Hair follicle dermal papilla cell (primary cell): ENCODE measurements around the gene LCE1C. TPM values are rescaled to one million over a fixed set of nuclear protein-coding genes. Genes with fewer than 3 reads are reported as not detected.

Source experiments
- total RNA-seq: library from RNA; depleted of rRNA; stranded (reverse); fragments of >200 nt; gene quantifications from 2 replicates; pipeline ENCODE4 v1.2.3, GENCODE V29; 2012

Gene LCE1C
- not detected in 2 replicates for total RNA-seq

DNA sequence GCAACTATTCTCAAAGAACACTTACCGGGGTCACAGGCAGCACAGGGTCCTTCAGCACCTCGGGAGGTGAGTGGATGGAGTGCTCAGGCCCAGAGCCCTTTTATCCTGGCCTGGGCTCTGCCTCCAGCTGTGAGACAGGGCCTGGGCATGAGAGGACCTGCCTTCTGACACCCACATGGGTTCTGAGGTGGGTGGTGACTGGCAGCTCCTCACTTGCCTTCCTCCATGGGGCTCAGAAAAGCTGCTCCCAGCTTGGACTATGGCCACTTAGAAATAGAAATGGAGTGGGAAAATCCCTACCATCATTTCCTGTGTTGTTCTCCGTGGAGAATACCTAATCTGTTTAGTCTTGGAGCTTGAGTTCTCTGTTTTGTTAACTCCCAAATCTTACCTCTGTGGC, at the start of gene LCE1C:
Gene LCE1C, minus strand, starts transcription at position 76 of the 400 bp plus-strand sequence. CDS start 1,173 bp downstream, outside the sequence.

GRCh38 chr1:152842556-152842955, 36.1 kb upstream of the LCE1C start, which contains the start of gene LCE6A:
LCE6A (plus strand) TSS chr1:152842856; CDS start chr1:152843521, 665 bp downstream.

GRCh38 chr1:152827173-152827572, 20.7 kb upstream of the LCE1C start, which contains the start of gene LCE1A:
LCE1A (plus strand) TSS chr1:152827473; CDS start chr1:152827473, 0 bp downstream.

GRCh38 chr1:152811671-152812070, 5.2 kb upstream of the LCE1C start, which contains the start of gene LCE1B:
LCE1B (plus strand) TSS chr1:152811971; CDS start chr1:152812447, 476 bp downstream.

DNA sequence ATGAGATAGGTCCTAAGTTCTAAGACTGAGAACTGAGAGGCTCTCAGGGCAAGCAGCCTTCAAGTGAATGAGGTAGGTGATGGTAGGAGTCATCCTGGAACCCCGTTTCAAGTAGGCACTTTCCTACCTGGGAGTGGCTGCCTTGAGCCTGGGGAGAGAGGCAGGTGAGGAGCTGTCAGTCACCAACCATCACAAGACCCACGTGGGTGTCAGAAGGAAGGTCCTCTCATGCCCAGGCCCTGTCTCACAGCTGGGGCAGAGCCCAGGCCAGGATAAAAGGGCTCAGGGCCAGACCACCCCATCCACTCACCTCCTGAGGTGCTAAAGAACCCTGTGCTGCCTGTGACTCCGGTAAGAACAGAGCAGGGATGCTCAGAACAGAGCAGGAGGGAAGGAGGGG, 10.0 kb downstream of the LCE1C start, which contains the start of gene LCE1D:
Gene LCE1D, plus strand, starts transcription at position 301 of the 400 bp plus-strand sequence. CDS start 1,074 bp downstream, outside the sequence.

GRCh38 chr1:152786077-152786476, 20.4 kb downstream of the LCE1C start, which contains the start of gene LCE1E:
LCE1E (plus strand) TSS chr1:152786257; CDS start chr1:152787300, 1,043 bp downstream.

GRCh38 chr1:152774875-152775274, 31.6 kb downstream of the LCE1C start, which contains the start of gene LCE1F:
LCE1F (plus strand) TSS chr1:152775140; CDS start chr1:152776372, 1,232 bp downstream.

DNA sequence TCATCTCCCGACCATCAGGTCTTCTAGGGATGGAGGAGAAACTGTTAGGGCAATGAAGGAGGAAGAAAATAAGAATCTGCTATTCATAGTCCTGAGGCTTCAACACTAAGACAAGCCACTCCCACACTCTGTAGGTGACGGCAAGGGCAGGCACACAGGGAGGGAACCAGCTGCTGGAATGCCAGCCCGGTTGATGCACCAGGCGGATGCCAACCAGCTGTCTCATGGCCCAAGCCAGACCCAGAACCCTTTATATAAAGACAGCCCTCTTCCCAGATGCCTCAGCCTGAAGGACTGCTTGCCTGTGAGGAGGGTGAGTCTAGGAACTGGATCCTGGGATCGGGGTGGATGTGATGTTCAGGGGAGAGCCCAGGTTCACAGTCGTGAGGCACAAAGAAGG, 48.7 kb downstream of the LCE1C start, which contains the start of gene KPRP:
Gene KPRP, plus strand, starts transcription at position 279 of the 400 bp plus-strand sequence. CDS start 1,564 bp downstream, outside the sequence.

Other genes starting within 250 kb of the LCE1C start
- not detected in 2 replicates for gene LCE3E, start 239.9 kb downstream of the LCE1C start, total RNA-seq
- gene LCE3D, start 226.1 kb downstream of the LCE1C start, total RNA-seq: not detected in 2 replicates
- gene LCE3C, start 206.4 kb downstream of the LCE1C start, total RNA-seq: not detected in 2 replicates
- gene LCE3B, start 192.8 kb downstream of the LCE1C start, total RNA-seq: not detected in 2 replicates
- gene LCE3A, start 183.5 kb downstream of the LCE1C start, total RNA-seq: not detected in 2 replicates
- not detected in 2 replicates for gene LCE2D, start 143.3 kb downstream of the LCE1C start, total RNA-seq
- gene LCE2C, start 131.4 kb downstream of the LCE1C start, total RNA-seq: not detected in 2 replicates
- gene LCE2B, start 120.5 kb downstream of the LCE1C start, total RNA-seq: not detected in 2 replicates
- gene LCE2A, start 108.3 kb downstream of the LCE1C start, total RNA-seq: not detected in 2 replicates
- not detected in 2 replicates for gene LCE4A, start 98.5 kb downstream of the LCE1C start, total RNA-seq
- not detected in 2 replicates for gene KPRP, start 48.6 kb downstream of the LCE1C start, total RNA-seq
- not detected in 2 replicates for gene LCE1F, start 31.5 kb downstream of the LCE1C start, total RNA-seq
- gene LCE1E, start 20.4 kb downstream of the LCE1C start, total RNA-seq: not detected in 2 replicates
- not detected in 2 replicates for gene LCE1D, start 9.9 kb downstream of the LCE1C start, total RNA-seq
- not detected in 2 replicates for gene LCE1B, start 5.3 kb upstream of the LCE1C start, total RNA-seq
- not detected in 2 replicates for gene LCE1A, start 20.8 kb upstream of the LCE1C start, total RNA-seq
- gene LCE6A, start 36.2 kb upstream of the LCE1C start, total RNA-seq: not detected in 2 replicates
- not detected in 2 replicates for gene LCE7A, start 53.3 kb upstream of the LCE1C start, total RNA-seq
- not detected in 2 replicates for gene SMCP, start 71.7 kb upstream of the LCE1C start, total RNA-seq
- not detected in 2 replicates for gene IVL, start 101.9 kb upstream of the LCE1C start, total RNA-seq
- not detected in 2 replicates for gene SPRR5, start 140.6 kb upstream of the LCE1C start, total RNA-seq
- gene SPRR4, start 164.0 kb upstream of the LCE1C start, total RNA-seq: not detected in 2 replicates
- not detected in 2 replicates for gene SPRR1A, start 177.4 kb upstream of the LCE1C start, total RNA-seq
- not detected in 2 replicates for gene SPRR3, start 195.1 kb upstream of the LCE1C start, total RNA-seq
- not detected in 2 replicates for gene SPRR1B, start 224.6 kb upstream of the LCE1C start, total RNA-seq
- gene SPRR2D, start 234.5 kb upstream of the LCE1C start, total RNA-seq: not detected in 2 replicates